Hypothalamus (tissue), 51 donors: ENCODE data around the gene GNG8.

Experiments used
- DNase-seq, 51 donors: peaks; one replicate each; lab custom pipeline; 2025; lab: John Stamatoyannopoulos, UW

GNG8 gene

DNA sequence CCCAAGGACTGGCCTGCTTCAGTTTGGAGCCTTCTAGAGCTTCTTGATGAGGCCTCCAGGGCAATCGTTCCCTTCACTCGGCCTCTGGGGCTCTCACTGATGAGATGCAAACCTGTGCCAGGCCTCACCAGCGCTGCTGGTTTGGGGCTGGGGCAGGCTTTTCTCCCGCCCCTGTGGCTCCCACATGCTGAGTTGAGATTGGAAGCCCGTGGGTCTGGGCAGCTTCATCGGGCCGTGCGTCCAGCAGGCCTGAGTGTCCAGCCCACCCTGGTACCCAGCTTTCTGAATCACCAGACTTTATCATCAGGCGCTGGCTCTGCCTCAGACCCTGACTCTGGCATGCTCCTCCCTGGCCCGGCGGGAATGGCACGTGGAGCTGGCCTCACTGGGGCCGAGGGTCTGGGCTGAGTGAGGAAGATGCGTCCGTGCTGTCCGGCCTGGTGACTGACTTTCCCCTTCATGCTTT, 30.6 kb downstream of the GNG8 start:
- DNase-seq, result peak in 1 of 51 donors; percentile 35

GRCh38 chr19:46604781-46605355, 31.1 kb downstream of the GNG8 start:
- peak in 26 of 51 donors; percentile 15 to 59 (median 36) for DNase-seq

GRCh38 chr19:46603752-46604231, 32.2 kb downstream of the GNG8 start:
- peak in 2 of 51 donors; percentile 11 to 14 for DNase-seq

DNA sequence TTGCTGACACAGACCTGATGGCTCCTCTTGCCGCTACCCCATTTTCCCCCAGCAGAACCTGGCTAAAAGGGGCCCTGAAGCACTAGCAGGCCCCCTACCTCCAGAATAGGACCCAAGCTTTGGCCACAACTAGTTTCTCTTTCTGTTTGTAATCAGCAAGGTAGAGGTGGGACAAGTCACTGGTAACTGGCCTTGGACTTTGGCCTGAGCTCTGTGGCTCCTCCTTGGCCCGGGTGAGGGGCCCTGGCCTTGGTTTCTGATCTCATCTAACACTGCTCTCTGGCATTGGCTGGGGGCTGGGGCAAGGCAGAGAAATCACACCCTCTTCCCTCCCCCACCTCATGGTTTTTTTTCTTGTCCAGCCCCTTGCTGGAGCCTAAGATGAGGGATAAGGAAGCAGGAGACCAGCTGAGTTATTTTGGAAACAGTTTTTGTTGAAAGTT, 32.8 kb downstream of the GNG8 start:
- DNase-seq, result no peak

DNA sequence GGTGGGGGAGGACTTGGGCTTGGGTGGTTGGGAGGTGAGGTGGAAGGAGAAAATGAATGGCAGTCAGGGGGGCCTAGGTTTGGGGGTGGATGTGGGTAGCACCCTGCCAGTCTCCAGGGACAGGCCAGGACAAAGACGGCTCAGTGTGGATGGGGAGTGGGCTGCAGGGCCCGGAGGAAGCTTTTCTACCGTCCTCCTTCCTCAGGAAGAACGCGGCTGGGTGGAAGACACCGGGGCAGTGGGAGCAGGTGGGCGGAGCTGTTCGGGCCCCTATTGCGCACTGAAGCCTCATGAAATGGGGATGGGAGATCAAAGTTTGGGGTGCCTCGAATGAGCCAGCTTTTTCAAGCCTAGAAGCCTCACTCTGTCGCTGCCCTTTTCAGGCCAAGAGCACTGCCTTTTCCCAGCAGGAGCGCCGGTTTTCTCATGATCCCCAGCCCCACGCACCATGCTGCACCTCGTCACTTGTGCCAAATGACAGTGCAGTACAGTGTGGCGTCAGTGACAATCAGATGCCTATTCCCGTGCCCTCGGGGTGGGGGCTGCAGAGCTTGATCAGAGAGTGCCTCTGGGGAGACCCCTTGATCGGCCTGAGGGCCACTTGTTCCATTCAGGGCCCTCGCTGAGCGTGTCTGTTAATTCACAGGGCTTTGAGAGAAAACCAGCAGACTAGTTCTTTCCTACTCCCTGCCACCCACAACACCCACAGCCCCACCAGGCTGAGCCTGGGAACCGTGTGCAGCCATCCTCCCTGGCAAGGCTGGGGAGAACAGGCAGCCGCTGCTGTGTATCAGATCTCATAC, 33.4 kb downstream of the GNG8 start:
- peak in 16 of 51 donors; percentile 30 to 82 (median 44) for DNase-seq

- DNase-seq, result peak in 4 of 51 donors; percentile 21 to 44 (median 40)
Observed at GRCh38 chr19:46601318-46602224, 34.4 kb downstream of the GNG8 start, which contains the start of gene CALM3. TSS of gene CALM3 (plus strand) at chr19:46601330. CDS start at chr19:46601435, 105 bp downstream.

GRCh38 chr19:46600384-46601317, 35.4 kb downstream of the GNG8 start:
- DNase-seq, result peak; percentile 67 to 100 (median 94)

DNA sequence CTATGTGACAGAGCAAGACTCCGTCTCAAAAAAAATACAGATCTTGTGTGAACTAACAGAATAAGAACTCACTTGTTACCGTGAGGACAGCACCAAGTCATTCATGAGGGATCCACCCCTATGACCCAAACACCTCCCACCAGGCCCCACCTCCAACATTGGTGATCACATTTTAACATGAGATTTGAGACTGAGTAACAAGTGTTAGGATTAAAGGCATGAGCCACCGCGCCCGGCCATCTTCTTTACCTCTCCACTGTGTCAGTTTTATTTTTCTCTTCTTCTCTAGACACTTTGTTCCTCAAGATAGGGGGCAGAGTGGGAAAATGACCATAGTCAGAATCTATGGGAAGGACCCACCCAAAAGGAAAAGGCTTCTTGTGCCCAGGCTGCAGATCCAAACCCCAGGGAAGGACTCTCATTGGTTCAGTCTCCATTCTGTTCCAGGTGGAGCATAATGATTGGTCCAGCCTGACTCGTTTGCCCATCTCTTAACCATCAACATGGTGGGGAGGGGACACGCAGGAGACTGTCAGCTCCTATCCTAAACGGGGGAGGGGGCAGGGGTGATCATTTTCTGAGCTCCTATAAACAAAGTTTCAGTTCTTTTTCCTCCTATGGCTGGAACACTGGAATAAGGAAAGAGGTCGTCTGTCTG, 36.2 kb downstream of the GNG8 start:
- no peak for DNase-seq

- DNase-seq, result no peak
Observed at GRCh38 chr19:46598372-46598917, 37.6 kb downstream of the GNG8 start.

DNA sequence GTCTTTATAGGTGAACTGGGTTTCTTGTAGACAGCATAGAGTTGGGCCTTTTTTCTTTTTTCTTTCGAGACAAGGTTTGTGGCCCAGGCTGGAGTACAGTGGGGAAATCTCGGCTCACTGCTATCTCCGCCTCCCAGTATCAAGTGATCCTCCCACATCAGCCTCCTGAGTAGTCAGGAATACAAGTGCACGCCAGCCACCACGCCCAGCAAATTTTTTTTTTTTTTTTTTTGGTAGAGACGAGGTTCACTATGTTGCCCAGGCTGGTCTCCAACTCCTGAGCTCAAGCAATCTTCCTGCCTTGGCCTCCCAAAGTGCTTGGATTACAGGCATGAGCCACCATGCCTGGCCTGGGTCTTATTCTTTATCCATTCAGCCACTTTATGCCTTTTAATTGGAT, 40.0 kb downstream of the GNG8 start:
- DNase-seq, result no peak

- no peak for DNase-seq
Observed at GRCh38 chr19:46591870-46592269, 44.1 kb downstream of the GNG8 start.

DNA sequence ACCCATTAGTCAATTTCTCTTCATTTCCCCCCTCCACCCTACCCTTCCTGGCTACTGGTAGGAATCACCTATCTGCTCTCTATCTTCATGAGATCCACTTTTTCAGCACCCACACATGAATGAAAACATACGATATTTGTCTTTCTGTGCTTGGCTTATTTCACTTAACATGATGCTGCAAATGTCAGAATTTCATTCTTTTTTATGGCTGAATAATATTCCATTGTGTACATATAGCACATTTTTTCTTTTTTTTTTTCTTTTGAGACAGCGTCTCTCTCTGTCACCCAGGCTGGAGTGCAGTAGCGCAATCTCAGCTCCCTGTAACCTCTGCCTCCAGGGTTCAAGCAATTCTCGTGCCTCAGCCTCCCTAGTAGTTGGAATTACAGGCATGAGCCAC, 44.7 kb downstream of the GNG8 start:
- no peak for DNase-seq

- DNase-seq, result no peak
Observed at GRCh38 chr19:46587861-46588260, 48.1 kb downstream of the GNG8 start.

GRCh38 chr19:46586294-46586693, 49.7 kb downstream of the GNG8 start:
- no peak for DNase-seq

DNA sequence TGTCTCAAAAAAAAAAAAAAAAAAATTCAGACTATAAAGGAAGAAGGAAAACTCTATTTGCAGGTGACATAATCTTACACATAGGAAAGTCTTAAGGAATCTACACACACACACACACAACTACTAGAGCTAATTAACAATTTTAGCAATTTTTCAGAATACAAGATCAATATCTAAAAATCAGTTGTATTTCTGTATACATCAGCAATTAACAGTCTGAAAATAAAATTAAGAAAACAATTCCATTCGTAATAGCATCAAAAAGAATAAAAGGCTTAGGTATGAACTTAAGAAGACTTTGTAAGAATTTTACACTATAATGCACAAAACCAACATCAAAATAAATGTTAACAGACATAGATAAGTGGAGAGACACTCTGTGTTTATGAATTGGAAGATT, 50.5 kb downstream of the GNG8 start:
- no peak for DNase-seq
